Measurements from ENCODE around the gene TUBB4A. TPM values are rescaled to one million over a fixed set of nuclear protein-coding genes. Genes with fewer than 3 reads are reported as not detected.
A peak's percentile ranks its signal among the peaks of the same experiment; 100 is the strongest.

Gene TUBB4A
- total RNA-seq, 1 experiment from 2014 or later, result not detected

GRCh38 chr19:6476155-6476895 is 25.8 kb downstream of the TUBB4A start:
- H3K4me1 Mint-ChIP-seq (ENCODE audit: insufficient read depth, unreplicated experiment), result no peaks in the 10 kb centered on the region
- H3K27me3 Mint-ChIP-seq (ENCODE audit: insufficient read depth, unreplicated experiment), result no peaks in the 10 kb centered on the region
- peaks cover 6% of the 10 kb centered on the region for H3K36me3 Mint-ChIP-seq (ENCODE audit: insufficient read depth, unreplicated experiment)
- H3K27ac Mint-ChIP-seq (ENCODE audit: low read depth, unreplicated experiment), result no peak overlapping the region
- H3K4me3 Mint-ChIP-seq (ENCODE audit: unreplicated experiment), result no peak overlapping the region
- DNase-seq (ENCODE audit: unreplicated experiment), result peak; percentile 59
- CTCF ChIA-PET, result interaction anchor here (0.5 kb wide), 1 partner anchor 43 kb away, joined by 3 read pairs; no protein-coding TSS in a partner anchor
- BruUV-seq (replicated peaks), result no TSS peak
- TF ChIP-seq CTCF (IDR thresholded peaks at IDR 0.05; ENCODE audit: unreplicated experiment), result no peak
- POLR2A ChIA-PET, result no interaction called here
- intact Hi-C loops (cut with micrococcal nuclease), result no loop called here
- H3K9me3 Mint-ChIP-seq (ENCODE audit: unreplicated experiment), result no peaks in the 10 kb centered on the region

GRCh38 chr19:6475321-6476108 is 26.6 kb downstream of the TUBB4A start:
- ChIA-PET POLR2A (no interaction called here), CTCF (no interaction called here)
- BruUV-seq (replicated peaks), result no TSS peak
- intact Hi-C loops (cut with micrococcal nuclease), result no loop called here
- no peak overlapping the region for H3K4me3 Mint-ChIP-seq (ENCODE audit: unreplicated experiment)
- H3K27me3 Mint-ChIP-seq (ENCODE audit: insufficient read depth, unreplicated experiment), result no peaks in the 10 kb centered on the region
- peaks cover 6% of the 10 kb centered on the region for H3K36me3 Mint-ChIP-seq (ENCODE audit: insufficient read depth, unreplicated experiment)
- H3K27ac Mint-ChIP-seq (ENCODE audit: low read depth, unreplicated experiment), result no peak overlapping the region
- DNase-seq (ENCODE audit: unreplicated experiment), result no peak
- H3K4me1 Mint-ChIP-seq (ENCODE audit: insufficient read depth, unreplicated experiment), result no peaks in the 10 kb centered on the region
- TF ChIP-seq CTCF (IDR thresholded peaks at IDR 0.05; ENCODE audit: unreplicated experiment), result no peak
- no peaks in the 10 kb centered on the region for H3K9me3 Mint-ChIP-seq (ENCODE audit: unreplicated experiment)

GRCh38 chr19:6473647-6474046 is 28.5 kb downstream of the TUBB4A start:
- no peak overlapping the region for H3K4me3 Mint-ChIP-seq (ENCODE audit: unreplicated experiment)
- no peak for DNase-seq (ENCODE audit: unreplicated experiment)
- no peak overlapping the region for H3K27ac Mint-ChIP-seq (ENCODE audit: low read depth, unreplicated experiment)
- intact Hi-C loops (cut with micrococcal nuclease), result no loop called here
- no peak for TF ChIP-seq CTCF (IDR thresholded peaks at IDR 0.05; ENCODE audit: unreplicated experiment)
- H3K27me3 Mint-ChIP-seq (ENCODE audit: insufficient read depth, unreplicated experiment), result no peaks in the 10 kb centered on the region
- H3K9me3 Mint-ChIP-seq (ENCODE audit: unreplicated experiment), result no peaks in the 10 kb centered on the region
- peaks cover 6% of the 10 kb centered on the region for H3K36me3 Mint-ChIP-seq (ENCODE audit: insufficient read depth, unreplicated experiment)
- no peaks in the 10 kb centered on the region for H3K4me1 Mint-ChIP-seq (ENCODE audit: insufficient read depth, unreplicated experiment)
- POLR2A ChIA-PET, result interaction anchor here (0.7 kb wide), 1 partner anchor 246 kb away, joined by 3 read pairs; no protein-coding TSS in a partner anchor
- CTCF ChIA-PET, result no interaction called here
- no TSS peak for BruUV-seq (replicated peaks)

- H3K27ac Mint-ChIP-seq (ENCODE audit: low read depth, unreplicated experiment), result no peak overlapping the region
- no peak overlapping the region for H3K4me3 Mint-ChIP-seq (ENCODE audit: unreplicated experiment)
- H3K27me3 Mint-ChIP-seq (ENCODE audit: insufficient read depth, unreplicated experiment), result no peaks in the 10 kb centered on the region
- no TSS peak for BruUV-seq (replicated peaks)
- intact Hi-C loops (cut with micrococcal nuclease), result no loop called here
- no peaks in the 10 kb centered on the region for H3K4me1 Mint-ChIP-seq (ENCODE audit: insufficient read depth, unreplicated experiment)
- H3K36me3 Mint-ChIP-seq (ENCODE audit: insufficient read depth, unreplicated experiment), result peaks cover 6% of the 10 kb centered on the region
- CTCF ChIA-PET, result no interaction called here
- TF ChIP-seq CTCF (IDR thresholded peaks at IDR 0.05; ENCODE audit: unreplicated experiment), result no peak
- no peak for DNase-seq (ENCODE audit: unreplicated experiment)
- POLR2A ChIA-PET, result interaction anchor here (0.7 kb wide), 1 partner anchor 245 kb away, joined by 3 read pairs; no protein-coding TSS in a partner anchor
- no peaks in the 10 kb centered on the region for H3K9me3 Mint-ChIP-seq (ENCODE audit: unreplicated experiment)
These were observed 29.4 kb downstream of the TUBB4A start for GRCh38 chr19:6472713-6473112.

Measured in MCF 10A (cell line).